G401 (cell line): ENCODE results near the gene RIOK2. TPM values are rescaled to one million over a fixed set of nuclear protein-coding genes. Genes with fewer than 3 reads are reported as not detected.

ENCODE experiments used
- DNase-seq: peaks from one replicate; pipeline ENCODE4 v3.0.0-alpha.2; 2015; ENCODE audit warnings: low spot score
- in situ Hi-C: cut with HindIII; loops from 2 replicates; pipeline ENCODE4 v1.10.0; 2016; ENCODE audit warnings: low sequenced_read_pairs, mixed read lengths
- total RNA-seq: library from RNA; depleted of rRNA; stranded (reverse); fragments of >200 nt; shearing (Covaris generic); gene quantifications from 2 replicates; pipeline ENCODE4 v1.2.3, GENCODE V29; 2014; rRNA removed

RIOK2 gene
- total RNA-seq, 1 experiment from 2014 or later = 34.6 TPM

- no peak for DNase-seq
- in situ Hi-C loops = no loop called here
Observed at GRCh38 chr5:97135868-97136267, 47.2 kb downstream of the RIOK2 start.

DNA sequence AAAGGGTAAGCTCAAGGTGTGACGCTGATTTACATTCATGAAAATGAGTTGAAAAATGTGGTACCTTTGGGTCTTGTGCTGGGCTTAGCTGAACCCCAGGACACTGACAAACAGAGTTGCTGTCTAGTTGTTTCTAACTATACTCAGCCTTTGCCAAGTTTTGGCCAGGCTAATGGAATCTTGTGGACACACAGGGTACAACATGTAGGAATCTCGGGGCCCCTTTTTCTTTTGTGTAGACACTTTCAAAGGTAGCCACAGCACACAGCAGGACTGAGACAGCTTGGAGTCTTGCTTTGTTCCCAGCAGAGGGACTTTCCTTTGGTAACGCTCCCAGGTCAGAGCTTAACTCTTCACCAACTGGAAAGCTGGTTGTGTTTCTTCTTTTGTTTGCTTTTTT lies 48.4 kb downstream of the RIOK2 start:
- no peak for DNase-seq
- in situ Hi-C loops = no loop called here

- in situ Hi-C loops = no loop called here
Observed at GRCh38 chr5:97133101-97133500, 49.9 kb downstream of the RIOK2 start.

DNA sequence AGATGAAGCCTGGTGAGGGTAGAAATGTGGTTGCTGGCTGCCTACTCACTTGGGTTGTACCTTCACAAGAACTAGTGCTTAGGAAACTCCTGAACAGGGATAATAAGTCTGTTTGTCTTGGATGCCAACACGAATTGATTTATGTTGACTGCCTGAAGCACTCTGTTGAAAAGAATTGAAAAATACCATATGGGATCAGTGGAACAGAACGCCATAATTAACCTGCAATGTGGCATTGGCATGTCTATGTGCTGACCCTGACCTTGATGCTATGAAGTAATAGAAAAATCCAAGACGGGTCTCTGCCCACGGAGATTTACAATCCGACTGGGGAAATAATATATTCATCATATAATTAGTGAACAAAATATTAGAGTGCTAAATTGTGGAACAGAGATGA lies 51.1 kb downstream of the RIOK2 start:
- DNase-seq = no peak
- in situ Hi-C loops = no loop called here

More at GRCh38 chr5:97133101-97133500, 49.9 kb downstream of the RIOK2 start:
- DNase-seq = no peak

GRCh38 chr5:97131139-97131710 lies 51.8 kb downstream of the RIOK2 start:
- DNase-seq = no peak

GRCh38 chr5:97127727-97128126 lies 55.3 kb downstream of the RIOK2 start:
- in situ Hi-C loops = no loop called here
- no peak for DNase-seq

More at GRCh38 chr5:97131139-97131710, 51.8 kb downstream of the RIOK2 start:
- in situ Hi-C loops = no loop called here

GRCh38 chr5:97125125-97125683 lies 57.8 kb downstream of the RIOK2 start:
- no peak for DNase-seq
- in situ Hi-C loops = no loop called here

- in situ Hi-C loops = no loop called here
- DNase-seq = no peak
Observed at GRCh38 chr5:97124335-97124734, 58.7 kb downstream of the RIOK2 start.

DNA sequence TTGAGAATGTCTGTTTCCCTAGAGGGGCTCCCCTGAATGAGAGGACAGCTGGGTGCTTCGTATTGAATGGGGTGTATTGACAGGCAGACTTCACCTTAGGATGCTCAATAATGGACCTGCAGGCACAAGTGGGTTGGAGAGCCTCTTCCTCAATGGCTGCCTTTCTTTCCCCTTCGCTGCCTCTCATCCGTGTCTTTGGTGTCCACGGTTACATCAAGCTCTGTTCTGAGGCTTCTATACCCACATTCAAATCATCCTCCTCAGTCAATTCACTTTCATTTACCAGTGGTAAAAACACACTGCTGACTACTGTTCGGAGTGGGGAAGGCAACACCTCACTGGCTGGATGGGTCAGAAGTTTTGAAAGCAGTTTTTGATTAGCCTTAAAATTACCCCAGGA lies 61.2 kb downstream of the RIOK2 start:
- in situ Hi-C loops = no loop called here
- no peak for DNase-seq

DNA sequence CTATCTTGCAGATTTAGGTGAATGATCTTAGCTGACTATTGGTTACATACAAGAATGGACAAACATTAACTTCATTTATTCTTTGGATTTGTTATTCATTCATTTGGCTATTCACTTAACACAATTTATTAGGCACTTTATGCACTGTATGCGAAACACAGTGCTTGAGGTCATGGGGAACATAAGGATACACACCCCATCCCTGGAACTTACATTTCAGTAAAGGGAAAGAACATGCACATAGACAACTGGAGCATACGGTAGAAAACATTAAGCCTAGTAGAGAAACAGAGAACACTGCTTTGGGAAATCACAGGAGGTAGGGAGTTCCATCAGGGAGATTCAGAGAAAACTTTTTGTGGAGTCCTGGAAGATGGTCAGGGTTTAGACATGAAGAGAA lies 62.9 kb downstream of the RIOK2 start:
- in situ Hi-C loops = no loop called here
- DNase-seq = no peak

DNA sequence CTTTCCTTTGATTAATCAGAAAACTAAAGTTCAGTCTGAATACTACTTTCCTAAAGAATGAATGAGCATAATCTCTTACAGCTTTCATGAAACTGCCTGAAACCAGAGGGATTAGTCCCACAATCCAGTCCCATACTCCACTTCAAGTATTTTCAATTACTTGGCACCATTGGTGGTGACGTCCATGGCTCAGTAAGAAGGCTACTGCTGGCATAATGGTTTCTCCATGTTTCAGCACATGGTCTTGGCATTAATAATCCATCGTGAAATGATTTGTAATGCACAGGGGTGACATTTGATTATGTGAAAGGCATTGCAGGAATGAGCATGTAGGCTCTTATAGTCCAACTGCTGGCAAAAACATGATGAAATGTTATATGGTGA lies 64.0 kb downstream of the RIOK2 start:
- no peak for DNase-seq
- in situ Hi-C loops = no loop called here

GRCh38 chr5:97118261-97119006 lies 64.6 kb downstream of the RIOK2 start:
- in situ Hi-C loops = no loop called here
- no peak for DNase-seq

- in situ Hi-C loops = no loop called here
- DNase-seq = no peak
Observed at GRCh38 chr5:97115932-97116331, 67.1 kb downstream of the RIOK2 start.

GRCh38 chr5:97112230-97112629 lies 70.8 kb downstream of the RIOK2 start:
- in situ Hi-C loops = no loop called here
- DNase-seq = no peak

DNA sequence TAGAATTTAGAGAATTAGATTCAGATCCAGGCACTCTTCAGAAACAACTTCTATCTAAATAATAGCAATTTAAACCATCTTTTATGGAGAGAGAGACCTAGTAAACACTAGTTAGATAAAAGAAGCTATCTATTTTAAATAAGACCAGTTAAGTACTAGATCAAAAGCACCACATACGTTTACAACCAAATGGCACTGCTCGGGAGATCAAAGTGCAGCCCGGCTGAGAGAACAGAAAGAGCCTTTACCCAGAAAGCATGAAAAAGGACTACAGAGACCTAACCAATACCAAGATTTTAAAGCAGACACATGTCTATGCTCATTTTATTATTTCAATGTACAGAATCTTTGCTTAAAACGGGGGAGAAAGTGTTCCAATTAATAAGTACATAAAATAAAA lies 71.4 kb downstream of the RIOK2 start:
- no peak for DNase-seq
- in situ Hi-C loops = no loop called here

- DNase-seq = no peak
- in situ Hi-C loops = no loop called here
Observed at GRCh38 chr5:97111004-97111403, 72.0 kb downstream of the RIOK2 start.

Other genes with a start within 250 kb of the RIOK2 start
- 8.7 and 16.6 TPM in 2 replicates for gene LNPEP, start 247.2 kb downstream of the RIOK2 start, total RNA-seq
- 1.0 and 2.0 TPM in 2 replicates for gene LIX1, start 40.6 kb downstream of the RIOK2 start, total RNA-seq